HepG2 (cell line): ENCODE data around the gene KIF5B. TPM values are rescaled to one million over a fixed set of nuclear protein-coding genes. Genes with fewer than 3 reads are reported as not detected.

ENCODE experiments used
- IKZF4 ChIP-seq: sonication (generic); formaldehyde crosslinking; IDR thresholded peaks from 2 replicates; pipeline ENCODE4 v1.5.1; 2020; ENCODE audit warnings: borderline replicate concordance, mild to moderate bottlenecking, low read depth, missing genetic modification reagents; ENCODE audit errors: not compliant biosample characterization
- MEIS2 ChIP-seq: sonication (generic); formaldehyde crosslinking; IDR thresholded peaks from 2 replicates; pipeline ENCODE4 v1.9.0; 2021; ENCODE audit warnings: mild to moderate bottlenecking, missing genetic modification reagents
- NFE2L1 ChIP-seq: sonication (generic); formaldehyde crosslinking; IDR thresholded peaks from 2 replicates; pipeline ENCODE4 v1.4.0; 2020; ENCODE audit warnings: missing genetic modification reagents, mild to moderate bottlenecking, borderline replicate concordance
- NFKB2 ChIP-seq: sonication (generic); formaldehyde crosslinking; IDR thresholded peaks from 2 replicates; pipeline ENCODE4 v1.4.0; 2020; ENCODE audit warnings: missing genetic modification reagents, borderline replicate concordance
- POGZ ChIP-seq: sonication (generic); formaldehyde crosslinking; IDR thresholded peaks from 2 replicates; pipeline ENCODE4 v1.4.0; 2020; ENCODE audit warnings: mild to moderate bottlenecking, missing genetic modification reagents
- RNF2 ChIP-seq: fragments of 450-650 bp; conservative IDR thresholded peaks from 2 replicates; pipeline ENCODE4 v1.6.1; 2016; ENCODE audit warnings: low read depth
- SAP130 ChIP-seq: IDR thresholded peaks from 2 replicates; pipeline ENCODE4 v1.6.1; 2016; ENCODE audit warnings: low read depth
- ZNF143 ChIP-seq: sonication (generic); formaldehyde crosslinking; IDR thresholded peaks from 2 replicates; pipeline ENCODE4 v1.4.0; 2020; ENCODE audit warnings: missing genetic modification reagents
- ZNF562 ChIP-seq: sonication (generic); formaldehyde crosslinking; IDR thresholded peaks from 2 replicates; pipeline ENCODE4 v1.8.0; 2022; ENCODE audit warnings: missing genetic modification reagents, borderline replicate concordance
- ZNF660 ChIP-seq: sonication (generic); formaldehyde crosslinking; IDR thresholded peaks from 2 replicates; pipeline ENCODE4 v1.5.1; 2020; ENCODE audit warnings: mild to moderate bottlenecking, low read depth, missing genetic modification reagents, borderline replicate concordance
- ZNF724P ChIP-seq: sonication (generic); formaldehyde crosslinking; IDR thresholded peaks from 2 replicates; pipeline ENCODE4 v1.8.0; 2022; ENCODE audit warnings: missing genetic modification reagents, borderline replicate concordance
- ZNF772 ChIP-seq: sonication (generic); formaldehyde crosslinking; IDR thresholded peaks from 2 replicates; pipeline ENCODE4 v1.5.0; 2020; ENCODE audit warnings: mild to moderate bottlenecking, missing genetic modification reagents
- ZNF850 ChIP-seq: sonication (generic); formaldehyde crosslinking; conservative IDR thresholded peaks from 2 replicates; pipeline ENCODE4 v1.9.0; 2021; ENCODE audit warnings: mild to moderate bottlenecking, missing genetic modification reagents
- polyA plus RNA-seq, 8 experiments: library from polyadenylated mRNA; depleted of rRNA in 3 of 8; stranded (reverse) in 7 of 8; unstranded in 1 of 8; fragments of >200 nt; fragmentation: Illumina TruSeq in 4 of 8; extraction: Trizol in 4 of 8; gene quantifications; 2 replicates each; pipeline versions ENCODE4 v1.2.1 to v1.2.3, GENCODE V29; 2011 to 2016; ENCODE audit warnings: low read depth in 4 of 8, missing spikeins in 1 of 8, mixed read lengths in 1 of 8; ENCODE audit not compliant: insufficient read depth in 1 of 8
- total RNA-seq, 5 experiments: library from RNA; depleted of rRNA; stranded (reverse); fragments of >200 nt; fragmentation: Illumina TruSeq; extraction: Trizol; gene quantifications; 2 replicates each; pipeline ENCODE4 v1.2.3, GENCODE V29; 2016; ENCODE audit warnings: low read depth in 1 of 5
- TF ChIP-seq, protein P1 (sequence below), 2 experiments: sonication (generic) in 1 of 2; formaldehyde crosslinking in 1 of 2; IDR thresholded peaks; 2 replicates each; pipeline versions ENCODE4 v1.4.0 to v1.6.1; 2016 to 2020; ENCODE audit warnings: borderline replicate concordance in 1 of 2, low read depth in 1 of 2, mild to moderate bottlenecking in 1 of 2, missing genetic modification reagents in 1 of 2
- TF ChIP-seq, protein P2 (sequence below), 2 experiments: sonication (generic) in 1 of 2; formaldehyde crosslinking in 1 of 2; IDR thresholded peaks; 2 replicates each; pipeline versions ENCODE4 v1.5.1 to v1.6.1; 2011 to 2020; ENCODE audit warnings: borderline replicate concordance in 1 of 2, low read depth in 1 of 2, low read length in 1 of 2, mild to moderate bottlenecking in 1 of 2, missing genetic modification reagents in 1 of 2, moderate library complexity in 1 of 2
- TF ChIP-seq, protein P3 (sequence below): IDR thresholded peaks from 2 replicates; pipeline ENCODE4 v1.6.1; 2016; ENCODE audit warnings: missing biosample characterization, missing genetic modification reagents, low read depth
- TF ChIP-seq, protein P4 (sequence below): sonication (generic); formaldehyde crosslinking; conservative IDR thresholded peaks from 2 replicates; pipeline ENCODE4 v1.8.0; 2022; ENCODE audit warnings: missing genetic modification reagents

The KIF5B gene
- total and polyA plus RNA-seq, 2 of the 13 experiments (the other 11 are each of a cell fraction or from before 2014, with no cell fraction given) = 34.3 to 133 TPM

DNA sequence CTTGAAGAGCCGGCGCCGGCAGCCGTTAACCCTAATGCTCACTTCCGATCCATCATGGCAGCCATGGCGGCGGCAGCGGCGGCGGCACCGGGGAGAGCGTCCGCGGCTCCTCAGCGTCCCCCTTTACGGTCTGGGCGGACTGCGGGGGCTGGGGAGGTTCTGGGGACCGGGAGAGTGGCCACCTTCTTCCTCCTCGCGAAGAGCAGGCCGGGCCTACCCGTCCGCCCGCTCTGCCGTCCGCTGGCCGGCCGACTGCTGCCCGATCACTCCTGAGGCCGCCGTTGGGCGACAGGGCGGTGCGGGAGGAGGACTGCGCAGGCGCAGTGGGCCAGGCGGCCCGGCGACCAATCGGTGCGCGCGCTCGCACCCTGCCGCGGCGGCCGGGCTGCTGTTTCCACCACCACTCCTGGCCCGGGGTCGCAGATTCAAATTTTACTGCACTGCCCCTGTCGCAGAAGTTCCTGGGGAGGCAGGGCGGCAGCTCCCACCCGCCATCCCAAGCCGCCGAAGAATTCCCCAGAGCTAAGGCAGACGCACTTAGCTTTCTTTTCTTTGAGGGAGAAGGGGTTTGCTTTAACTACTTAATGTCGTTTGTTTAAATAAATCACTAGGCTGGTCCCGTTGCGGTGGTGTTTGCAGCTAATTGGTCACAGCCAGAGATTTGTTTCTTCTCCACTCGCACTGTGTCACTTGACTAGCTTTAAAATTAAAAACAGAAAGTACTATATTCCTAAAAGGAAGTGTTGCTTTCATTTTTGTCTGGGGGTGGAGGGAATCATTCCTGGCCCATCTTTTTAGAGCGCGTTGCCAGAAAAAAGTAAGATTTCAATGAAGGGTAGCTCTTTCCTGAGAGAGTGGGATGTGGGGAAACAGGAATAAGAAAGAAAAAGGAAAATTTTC is at the start of gene KIF5B (continued):
- TF ChIP-seq SAP130 (CRISPR knock-in tag) (peak; percentile 58), ZNF143 (no peak), ZNF660 (no peak), ZNF850 (no peak), MEIS2 (CRISPR knock-in tag) (peak; percentile 77; the same call in 1 of the 2 replicates), NFE2L1 (CRISPR knock-in tag) (no peak), ZNF772 (CRISPR knock-in tag) (peak; percentile 64; the same call in 1 of the 2 replicates), IKZF4 (CRISPR knock-in tag) (no peak), RNF2 (no peak), NFKB2 (CRISPR knock-in tag) (peak; percentile 89; the same call in 1 of the 2 replicates), ZNF562 (CRISPR knock-in tag) (no peak), POGZ (CRISPR knock-in tag) (peak; percentile 68; the same call in 1 of the 2 replicates), ZNF724P (CRISPR knock-in tag) (no peak; the same call in 1 of the 2 replicates)
- TF ChIP-seq, protein P1, sequence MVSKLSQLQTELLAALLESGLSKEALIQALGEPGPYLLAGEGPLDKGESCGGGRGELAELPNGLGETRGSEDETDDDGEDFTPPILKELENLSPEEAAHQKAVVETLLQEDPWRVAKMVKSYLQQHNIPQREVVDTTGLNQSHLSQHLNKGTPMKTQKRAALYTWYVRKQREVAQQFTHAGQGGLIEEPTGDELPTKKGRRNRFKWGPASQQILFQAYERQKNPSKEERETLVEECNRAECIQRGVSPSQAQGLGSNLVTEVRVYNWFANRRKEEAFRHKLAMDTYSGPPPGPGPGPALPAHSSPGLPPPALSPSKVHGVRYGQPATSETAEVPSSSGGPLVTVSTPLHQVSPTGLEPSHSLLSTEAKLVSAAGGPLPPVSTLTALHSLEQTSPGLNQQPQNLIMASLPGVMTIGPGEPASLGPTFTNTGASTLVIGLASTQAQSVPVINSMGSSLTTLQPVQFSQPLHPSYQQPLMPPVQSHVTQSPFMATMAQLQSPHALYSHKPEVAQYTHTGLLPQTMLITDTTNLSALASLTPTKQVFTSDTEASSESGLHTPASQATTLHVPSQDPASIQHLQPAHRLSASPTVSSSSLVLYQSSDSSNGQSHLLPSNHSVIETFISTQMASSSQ (IDR thresholded peaks at IDR 0.05; ENCODE audit: low read depth) = no peak
- TF ChIP-seq, protein P1 (CRISPR knock-in tag; IDR thresholded peaks at IDR 0.05; ENCODE audit: borderline replicate concordance) = no peak
- TF ChIP-seq, protein P2, sequence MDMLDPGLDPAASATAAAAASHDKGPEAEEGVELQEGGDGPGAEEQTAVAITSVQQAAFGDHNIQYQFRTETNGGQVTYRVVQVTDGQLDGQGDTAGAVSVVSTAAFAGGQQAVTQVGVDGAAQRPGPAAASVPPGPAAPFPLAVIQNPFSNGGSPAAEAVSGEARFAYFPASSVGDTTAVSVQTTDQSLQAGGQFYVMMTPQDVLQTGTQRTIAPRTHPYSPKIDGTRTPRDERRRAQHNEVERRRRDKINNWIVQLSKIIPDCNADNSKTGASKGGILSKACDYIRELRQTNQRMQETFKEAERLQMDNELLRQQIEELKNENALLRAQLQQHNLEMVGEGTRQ (IDR thresholded peaks at IDR 0.05; ENCODE audit: low read depth, low read length) = no peak
- TF ChIP-seq, protein P2 (CRISPR knock-in tag; IDR thresholded peaks at IDR 0.05; ENCODE audit: borderline replicate concordance) = no peak
- TF ChIP-seq, protein P3, sequence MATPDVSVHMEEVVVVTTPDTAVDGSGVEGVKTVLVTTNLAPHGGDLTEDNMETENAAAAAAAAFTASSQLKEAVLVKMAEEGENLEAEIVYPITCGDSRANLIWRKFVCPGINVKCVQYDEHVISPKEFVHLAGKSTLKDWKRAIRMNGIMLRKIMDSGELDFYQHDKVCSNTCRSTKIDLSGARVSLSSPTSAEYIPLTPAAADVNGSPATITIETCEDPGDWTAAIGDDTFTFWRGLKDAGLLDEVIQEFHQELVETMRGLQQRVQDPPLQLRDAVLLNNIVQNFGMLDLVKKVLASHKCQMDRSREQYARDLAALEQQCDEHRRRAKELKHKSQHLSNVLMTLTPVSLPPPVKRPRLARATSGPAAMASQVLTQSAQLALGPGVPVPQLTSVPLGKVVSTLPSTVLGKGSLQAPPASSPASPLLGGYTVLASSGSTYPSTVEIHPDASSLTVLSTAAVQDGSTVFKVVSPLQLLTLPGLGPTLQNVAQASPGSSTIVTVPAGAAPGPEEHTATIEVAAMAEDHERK (CRISPR knock-in tag) = 0 out of 2 replicates have a peak, but pooled peaks have one; percentile 19
- TF ChIP-seq, protein P4, sequence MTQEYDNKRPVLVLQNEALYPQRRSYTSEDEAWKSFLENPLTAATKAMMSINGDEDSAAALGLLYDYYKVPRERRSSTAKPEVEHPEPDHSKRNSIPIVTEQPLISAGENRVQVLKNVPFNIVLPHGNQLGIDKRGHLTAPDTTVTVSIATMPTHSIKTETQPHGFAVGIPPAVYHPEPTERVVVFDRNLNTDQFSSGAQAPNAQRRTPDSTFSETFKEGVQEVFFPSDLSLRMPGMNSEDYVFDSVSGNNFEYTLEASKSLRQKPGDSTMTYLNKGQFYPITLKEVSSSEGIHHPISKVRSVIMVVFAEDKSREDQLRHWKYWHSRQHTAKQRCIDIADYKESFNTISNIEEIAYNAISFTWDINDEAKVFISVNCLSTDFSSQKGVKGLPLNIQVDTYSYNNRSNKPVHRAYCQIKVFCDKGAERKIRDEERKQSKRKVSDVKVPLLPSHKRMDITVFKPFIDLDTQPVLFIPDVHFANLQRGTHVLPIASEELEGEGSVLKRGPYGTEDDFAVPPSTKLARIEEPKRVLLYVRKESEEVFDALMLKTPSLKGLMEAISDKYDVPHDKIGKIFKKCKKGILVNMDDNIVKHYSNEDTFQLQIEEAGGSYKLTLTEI (CRISPR knock-in tag) = no peak
